Liver (tissue), 3 donors: ENCODE data around the gene NKD1.

Experiments
- HNF4A ChIP-seq, 2 donors: conservative IDR thresholded peaks; 2 replicates each; pipeline ENCODE4 v1.6.1; 2016; ENCODE audit warnings: antibody characterized with exemption in 2 of 2, mild to moderate bottlenecking in 2 of 2
- RAD21 ChIP-seq, 2 donors: IDR thresholded peaks; 2 replicates each; pipeline ENCODE4 v1.6.1; 2016; ENCODE audit warnings: antibody characterized with exemption in 2 of 2, mild to moderate bottlenecking in 2 of 2
- REST ChIP-seq: IDR thresholded peaks from 2 replicates; pipeline ENCODE4 v1.6.1; 2016; ENCODE audit warnings: antibody characterized with exemption, mild to moderate bottlenecking
- TAF1 ChIP-seq: conservative IDR thresholded peaks from 2 replicates; pipeline ENCODE4 v1.6.1; 2016; ENCODE audit warnings: antibody characterized with exemption, mild to moderate bottlenecking
- TF ChIP-seq, protein P1 (sequence below): fragments of 150-350 bp; IDR thresholded peaks from 2 replicates; pipeline ENCODE4 v1.5.1; 2017; ENCODE audit warnings: improper control_type of control experiment, low read depth, low read length; ENCODE audit not compliant: missing input control
- TF ChIP-seq, protein P2 (sequence below): IDR thresholded peaks from 2 replicates; pipeline ENCODE4 v1.6.1; 2016; ENCODE audit warnings: antibody characterized with exemption
- donor health status: healthy.
- donor health status: healthy.

GRCh38 chr16:50632927-50633800 lies 85.0 kb downstream of the NKD1 start:
- TF ChIP-seq, protein P1, sequence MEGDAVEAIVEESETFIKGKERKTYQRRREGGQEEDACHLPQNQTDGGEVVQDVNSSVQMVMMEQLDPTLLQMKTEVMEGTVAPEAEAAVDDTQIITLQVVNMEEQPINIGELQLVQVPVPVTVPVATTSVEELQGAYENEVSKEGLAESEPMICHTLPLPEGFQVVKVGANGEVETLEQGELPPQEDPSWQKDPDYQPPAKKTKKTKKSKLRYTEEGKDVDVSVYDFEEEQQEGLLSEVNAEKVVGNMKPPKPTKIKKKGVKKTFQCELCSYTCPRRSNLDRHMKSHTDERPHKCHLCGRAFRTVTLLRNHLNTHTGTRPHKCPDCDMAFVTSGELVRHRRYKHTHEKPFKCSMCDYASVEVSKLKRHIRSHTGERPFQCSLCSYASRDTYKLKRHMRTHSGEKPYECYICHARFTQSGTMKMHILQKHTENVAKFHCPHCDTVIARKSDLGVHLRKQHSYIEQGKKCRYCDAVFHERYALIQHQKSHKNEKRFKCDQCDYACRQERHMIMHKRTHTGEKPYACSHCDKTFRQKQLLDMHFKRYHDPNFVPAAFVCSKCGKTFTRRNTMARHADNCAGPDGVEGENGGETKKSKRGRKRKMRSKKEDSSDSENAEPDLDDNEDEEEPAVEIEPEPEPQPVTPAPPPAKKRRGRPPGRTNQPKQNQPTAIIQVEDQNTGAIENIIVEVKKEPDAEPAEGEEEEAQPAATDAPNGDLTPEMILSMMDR = no peak
- TF ChIP-seq REST = no peak
- TF ChIP-seq TAF1 = no peak
- TF ChIP-seq, protein P2, sequence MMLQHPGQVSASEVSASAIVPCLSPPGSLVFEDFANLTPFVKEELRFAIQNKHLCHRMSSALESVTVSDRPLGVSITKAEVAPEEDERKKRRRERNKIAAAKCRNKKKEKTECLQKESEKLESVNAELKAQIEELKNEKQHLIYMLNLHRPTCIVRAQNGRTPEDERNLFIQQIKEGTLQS = no peak
- TF ChIP-seq RAD21 (IDR thresholded peaks at IDR 0.05) = no peak
- TF ChIP-seq HNF4A (conservative IDR thresholded peaks at IDR 0.05) = no peak
